Suprapubic skin (tissue), 4 donors: ENCODE data around the gene MAPK4.

Experiments used
- CTCF ChIP-seq, 2 donors: fragments of 200-600 bp in 1 of 2; fragments of 450-650 bp in 1 of 2; sonication (generic) in 1 of 2; IDR thresholded peaks; one replicate each; pipeline ENCODE4 v1.5.1; 2016 to 2019; ENCODE audit warnings: antibody characterized with exemption in 2 of 2, mild to moderate bottlenecking in 1 of 2, moderate library complexity in 1 of 2
- POLR2A ChIP-seq, 2 donors: fragments of 450-650 bp; IDR thresholded peaks; one replicate each; pipeline ENCODE4 v1.6.1; 2017; ENCODE audit warnings: antibody characterized with exemption in 2 of 2, mild to moderate bottlenecking in 2 of 2, moderate library complexity in 2 of 2
- POLR2AphosphoS5 ChIP-seq, 3 donors: sonication (generic); formaldehyde crosslinking; IDR thresholded peaks; one replicate each; pipeline ENCODE4 v1.6.1; 2017; ENCODE audit warnings: antibody characterized with exemption in 3 of 3

DNA sequence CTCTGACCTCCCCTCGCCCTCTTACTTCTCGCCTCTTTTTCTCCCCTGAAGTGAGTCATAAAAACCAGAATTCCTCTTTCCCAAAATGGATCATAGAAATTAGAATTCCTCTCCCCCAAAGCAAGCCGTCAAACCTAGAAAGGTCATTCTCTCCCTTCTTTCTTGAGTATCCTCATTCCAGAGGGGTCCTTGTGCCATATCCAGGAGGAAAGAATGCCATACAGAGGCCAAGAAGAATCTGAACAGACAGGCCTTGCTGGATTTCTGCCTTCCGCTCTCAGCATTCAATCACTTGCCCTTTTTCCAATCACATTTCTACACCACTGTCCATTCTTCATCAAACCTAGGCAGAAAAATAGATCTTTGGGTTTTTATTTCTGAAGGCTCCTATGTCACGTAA, 31.1 kb upstream of the MAPK4 start:
- TF ChIP-seq POLR2A (IDR thresholded peaks at IDR 0.05) (no peak), CTCF (IDR thresholded peaks at IDR 0.05) (no peak), POLR2AphosphoS5 (IDR thresholded peaks at IDR 0.05) (no peak)
